Choroid plexus epithelial cell (primary cell): ENCODE results near the gene PACSIN2.

Experiments used
- DNase-seq: peaks from one replicate; pipeline ENCODE4 v3.0.0-alpha.2; 2010; ENCODE audit warnings: low read depth
- H3K4me3 ChIP-seq: 2 replicates; pipeline ENCODE4 v1.5.1; 2011; ENCODE audit warnings: low read depth, mild to moderate bottlenecking, control low read depth, low read length, moderate library complexity
- TF ChIP-seq, protein P1 (sequence below): conservative IDR thresholded peaks from 2 replicates; pipeline ENCODE4 v1.5.1; 2011; ENCODE audit warnings: low read depth, mild to moderate bottlenecking, control low read depth, inconsistent platforms, low read length, moderate library complexity

PACSIN2 gene

DNA sequence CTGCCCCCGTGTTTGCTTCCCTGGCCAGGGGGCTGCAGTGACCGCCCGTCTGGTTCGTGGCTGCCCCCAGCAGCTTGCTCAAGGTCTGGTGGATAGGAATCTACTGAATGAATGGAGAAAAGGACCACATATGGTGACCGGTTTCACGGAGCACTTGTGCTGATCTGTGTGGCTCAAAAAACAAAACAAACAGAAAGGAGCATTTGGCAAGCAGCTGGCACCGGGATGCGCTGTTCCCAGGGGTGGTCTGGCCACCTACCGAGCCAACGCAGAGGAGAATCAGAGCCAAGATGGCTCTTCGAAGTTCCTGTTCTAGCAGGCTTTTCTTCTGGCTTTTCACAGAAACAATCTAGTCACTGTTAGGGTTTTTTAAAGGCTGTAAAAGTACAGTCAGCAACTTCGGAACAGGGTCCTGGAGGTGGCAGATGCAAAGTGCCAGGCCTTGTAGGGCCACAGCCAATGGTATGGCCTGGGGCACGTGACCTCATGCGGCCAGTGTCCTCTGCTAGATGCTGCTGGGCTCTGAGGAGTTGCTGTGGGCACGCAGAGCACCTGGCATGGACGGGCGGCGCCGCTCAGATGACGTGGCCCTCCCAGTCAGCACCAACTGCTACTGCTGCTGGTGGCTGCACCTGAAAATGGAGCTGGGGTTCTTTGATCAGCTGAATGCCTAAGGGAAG is 27.3 kb upstream of the PACSIN2 start:
- TF ChIP-seq, protein P1, sequence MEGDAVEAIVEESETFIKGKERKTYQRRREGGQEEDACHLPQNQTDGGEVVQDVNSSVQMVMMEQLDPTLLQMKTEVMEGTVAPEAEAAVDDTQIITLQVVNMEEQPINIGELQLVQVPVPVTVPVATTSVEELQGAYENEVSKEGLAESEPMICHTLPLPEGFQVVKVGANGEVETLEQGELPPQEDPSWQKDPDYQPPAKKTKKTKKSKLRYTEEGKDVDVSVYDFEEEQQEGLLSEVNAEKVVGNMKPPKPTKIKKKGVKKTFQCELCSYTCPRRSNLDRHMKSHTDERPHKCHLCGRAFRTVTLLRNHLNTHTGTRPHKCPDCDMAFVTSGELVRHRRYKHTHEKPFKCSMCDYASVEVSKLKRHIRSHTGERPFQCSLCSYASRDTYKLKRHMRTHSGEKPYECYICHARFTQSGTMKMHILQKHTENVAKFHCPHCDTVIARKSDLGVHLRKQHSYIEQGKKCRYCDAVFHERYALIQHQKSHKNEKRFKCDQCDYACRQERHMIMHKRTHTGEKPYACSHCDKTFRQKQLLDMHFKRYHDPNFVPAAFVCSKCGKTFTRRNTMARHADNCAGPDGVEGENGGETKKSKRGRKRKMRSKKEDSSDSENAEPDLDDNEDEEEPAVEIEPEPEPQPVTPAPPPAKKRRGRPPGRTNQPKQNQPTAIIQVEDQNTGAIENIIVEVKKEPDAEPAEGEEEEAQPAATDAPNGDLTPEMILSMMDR, result no peak
- no peak overlapping the region for H3K4me3 ChIP-seq
- DNase-seq, result peak; percentile 50

- TF ChIP-seq, protein P1, result no peak
- no peak for DNase-seq
- no peak overlapping the region for H3K4me3 ChIP-seq
Observed at GRCh38 chr22:43039800-43040199, 24.9 kb upstream of the PACSIN2 start.

GRCh38 chr22:43038325-43038724 is 23.4 kb upstream of the PACSIN2 start:
- no peak for DNase-seq
- H3K4me3 ChIP-seq, result no peak overlapping the region
- TF ChIP-seq, protein P1, result no peak

GRCh38 chr22:43036282-43036829 is 21.4 kb upstream of the PACSIN2 start:
- DNase-seq, result peak; percentile 81
- TF ChIP-seq, protein P1, result no peak
- no peak overlapping the region for H3K4me3 ChIP-seq

DNA sequence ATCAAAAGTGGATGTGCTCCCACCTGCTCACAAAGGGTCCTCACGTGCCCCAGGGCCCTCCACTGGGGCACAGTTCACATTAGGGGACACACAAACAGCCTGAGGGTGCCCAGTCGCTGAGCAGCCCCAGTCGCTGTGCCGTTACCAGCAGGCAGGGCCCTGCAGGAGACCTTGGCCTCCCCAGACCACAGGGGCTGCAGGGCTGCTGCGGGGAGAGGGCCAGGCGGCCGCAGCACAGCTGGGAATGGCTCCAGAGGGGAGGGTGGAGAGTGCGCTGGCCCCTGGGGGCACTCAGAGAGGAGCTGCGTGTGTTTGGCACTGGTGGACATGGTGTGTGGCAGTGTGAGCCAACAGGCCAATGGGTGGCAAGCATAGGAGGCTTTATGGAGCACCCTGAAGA is 20.3 kb upstream of the PACSIN2 start:
- H3K4me3 ChIP-seq, result no peak overlapping the region
- TF ChIP-seq, protein P1, result no peak
- DNase-seq, result no peak

DNA sequence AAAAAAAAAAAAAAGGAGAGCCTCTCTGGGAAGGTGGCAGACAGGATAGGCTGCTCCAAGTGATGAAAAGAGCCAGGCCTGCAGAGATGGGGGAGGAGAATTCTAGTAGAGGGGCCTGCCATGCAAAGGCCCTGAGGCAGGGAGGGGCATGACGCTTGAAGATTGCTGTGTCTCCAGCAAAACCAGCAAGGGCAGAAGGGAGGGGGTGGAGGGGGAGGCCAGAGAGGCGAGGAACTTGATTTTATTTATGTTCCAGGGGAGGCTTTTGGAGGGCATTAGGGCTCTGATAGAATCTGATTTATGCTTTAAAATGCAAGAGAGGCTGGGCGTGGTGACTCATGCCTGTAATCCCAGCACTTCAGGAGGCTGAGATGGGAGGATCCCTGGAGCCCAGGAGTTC is 16.7 kb upstream of the PACSIN2 start:
- TF ChIP-seq, protein P1, result no peak
- H3K4me3 ChIP-seq, result no peak overlapping the region
- no peak for DNase-seq

- TF ChIP-seq, protein P1, result no peak
- no peak for DNase-seq
- no peak overlapping the region for H3K4me3 ChIP-seq
Observed at GRCh38 chr22:43018615-43019014, 3.7 kb upstream of the PACSIN2 start.
